DOHH2 (cell line): ENCODE results near the gene SEPTIN8.

Experiments used
- H3F3A ChIP-seq: fragments of 200-600 bp; sonication (generic), shearing (Covaris generic); 2 replicates; pipeline ENCODE4 v1.6.0; 2016; ENCODE audit warnings: antibody characterized with exemption, mild to moderate bottlenecking; ENCODE audit not compliant: control insufficient read depth, insufficient read depth
- H3K27ac ChIP-seq: fragments of 200-600 bp; sonication (generic); 2 replicates; pipeline ENCODE4 v1.5.1; 2014; ENCODE audit warnings: low read depth, mild to moderate bottlenecking, low read length, moderate library complexity
- H3K27me3 ChIP-seq: fragments of 200-600 bp; sonication (generic); 2 replicates; pipeline ENCODE4 v1.6.1; 2014; ENCODE audit warnings: mild to moderate bottlenecking, low read length, mixed read lengths; ENCODE audit not compliant: control insufficient read depth
- H3K36me3 ChIP-seq: fragments of 200-600 bp; sonication (generic); 2 replicates; pipeline ENCODE4 v1.6.1; 2014; ENCODE audit warnings: mild to moderate bottlenecking, low read length, moderate library complexity, mixed read lengths; ENCODE audit not compliant: control insufficient read depth
- H3K4me1 ChIP-seq: fragments of 200-600 bp; sonication (generic); 2 replicates; pipeline ENCODE4 v1.6.1; 2014; ENCODE audit warnings: mild to moderate bottlenecking, low read length, mixed read lengths; ENCODE audit not compliant: control insufficient read depth
- H3K4me2 ChIP-seq: fragments of 200-600 bp; sonication (generic); 2 replicates; pipeline ENCODE4 v1.6.0; 2014; ENCODE audit warnings: mild to moderate bottlenecking, low read length, moderate library complexity
- H3K4me3 ChIP-seq: fragments of 200-600 bp; sonication (generic); 2 replicates; pipeline ENCODE4 v1.5.1; 2014; ENCODE audit warnings: mild to moderate bottlenecking, low read length, mixed read lengths
- H3K79me2 ChIP-seq: fragments of 200-600 bp; sonication (generic); 2 replicates; pipeline ENCODE4 v1.6.1; 2014; ENCODE audit warnings: mild to moderate bottlenecking, low read length, mixed read lengths; ENCODE audit not compliant: control insufficient read depth
- H3K9me2 ChIP-seq: fragments of 200-600 bp; sonication (generic); replicated peaks from 2 replicates; pipeline ENCODE4 v1.6.1; 2014; ENCODE audit warnings: mild to moderate bottlenecking, low read length, mixed read lengths; ENCODE audit not compliant: control insufficient read depth
- H3K9me3 ChIP-seq: fragments of 200-600 bp; sonication (generic); 2 replicates; pipeline ENCODE4 v1.6.1; 2014; ENCODE audit warnings: antibody characterized with exemption, low read length, mixed read lengths; ENCODE audit not compliant: control insufficient read depth, insufficient read depth
- H4K20me1 ChIP-seq: fragments of 200-600 bp; sonication (generic); 2 replicates; pipeline ENCODE4 v1.6.0; 2014; ENCODE audit warnings: low read depth, mild to moderate bottlenecking, antibody characterized with exemption, low read length, moderate library complexity; ENCODE audit not compliant: control insufficient read depth, insufficient read depth
- CTCF ChIP-seq: fragments of 200-600 bp; sonication (generic); IDR thresholded peaks from one replicate; pipeline ENCODE4 v1.5.1; 2014; ENCODE audit warnings: antibody characterized with exemption, mild to moderate bottlenecking, low read depth, low read length; ENCODE audit not compliant: poor library complexity, severe bottlenecking
- EZH2phosphoT487 ChIP-seq: fragments of 200-600 bp; sonication (generic); IDR thresholded peaks from 2 replicates; pipeline ENCODE4 v1.6.1; 2017; ENCODE audit warnings: borderline replicate concordance, mild to moderate bottlenecking, antibody characterized with exemption, low read length, moderate library complexity, mixed read lengths

SEPTIN8 gene

GRCh38 chr5:132774896-132775295 lies 2.1 kb downstream of the SEPTIN8 start:
- H3K27me3 ChIP-seq = peaks cover 43% of the 10 kb centered on the region
- H3K9me3 ChIP-seq = no peaks in the 10 kb centered on the region
- no peaks in the 10 kb centered on the region for H3K79me2 ChIP-seq
- H3K4me2 ChIP-seq = no peak overlapping the region
- no peaks in the 10 kb centered on the region for H3K9me2 ChIP-seq
- H3F3A ChIP-seq = peaks cover 8% of the 10 kb centered on the region; the same call in 1 of the 2 replicates
- no peak overlapping the region for H3K27ac ChIP-seq
- TF ChIP-seq CTCF = no peak
- H3K4me3 ChIP-seq = no peak overlapping the region
- no peaks in the 10 kb centered on the region for H4K20me1 ChIP-seq
- H3K4me1 ChIP-seq = no peaks in the 10 kb centered on the region
- H3K36me3 ChIP-seq = no peaks in the 10 kb centered on the region

- Histone ChIP-seq H3F3A (peaks cover 5% of the 10 kb centered on the region; the same call in 1 of the 2 replicates), H3K27me3 (peaks cover 40% of the 10 kb centered on the region), H3K79me2 (no peaks in the 10 kb centered on the region), H3K9me3 (no peaks in the 10 kb centered on the region), H3K4me2 (no peak overlapping the region), H4K20me1 (no peaks in the 10 kb centered on the region), H3K4me3 (no peak overlapping the region), H3K4me1 (no peaks in the 10 kb centered on the region), H3K36me3 (no peaks in the 10 kb centered on the region), H3K9me2 (no peaks in the 10 kb centered on the region), H3K27ac (no peak overlapping the region)
- TF ChIP-seq CTCF = no peak
- TF ChIP-seq EZH2phosphoT487 = no peak
Measured at GRCh38 chr5:132774406-132774805, 2.6 kb downstream of the SEPTIN8 start.

- Histone ChIP-seq H3K4me1 (no peaks in the 10 kb centered on the region), H3K36me3 (no peaks in the 10 kb centered on the region), H3K9me2 (no peaks in the 10 kb centered on the region), H4K20me1 (no peaks in the 10 kb centered on the region), H3K27ac (no peak overlapping the region), H3K4me3 (no peak overlapping the region), H3K4me2 (no peak overlapping the region), H3K9me3 (no peaks in the 10 kb centered on the region), H3K79me2 (no peaks in the 10 kb centered on the region), H3F3A (no peaks in the 10 kb centered on the region), H3K27me3 (peaks cover 34% of the 10 kb centered on the region)
- TF ChIP-seq EZH2phosphoT487 (no peak), CTCF (no peak)
Measured at GRCh38 chr5:132773601-132774355, 3.3 kb downstream of the SEPTIN8 start.
